Activated CD4-positive, alpha-beta T cell treated with anti-CD3 and anti-CD28 coated beads, Interleukin-10, Interleukin-2, amounts not matched to agents 100 ng/mL and 50 ng/mL, durations not matched to agents 16 hours and 8 hours (primary cell): ENCODE results near the gene FBLN2.

Source experiments
- DNase-seq: peaks from one replicate; pipeline ENCODE4 v3.0.0-alpha.2; 2020

The FBLN2 gene

DNA sequence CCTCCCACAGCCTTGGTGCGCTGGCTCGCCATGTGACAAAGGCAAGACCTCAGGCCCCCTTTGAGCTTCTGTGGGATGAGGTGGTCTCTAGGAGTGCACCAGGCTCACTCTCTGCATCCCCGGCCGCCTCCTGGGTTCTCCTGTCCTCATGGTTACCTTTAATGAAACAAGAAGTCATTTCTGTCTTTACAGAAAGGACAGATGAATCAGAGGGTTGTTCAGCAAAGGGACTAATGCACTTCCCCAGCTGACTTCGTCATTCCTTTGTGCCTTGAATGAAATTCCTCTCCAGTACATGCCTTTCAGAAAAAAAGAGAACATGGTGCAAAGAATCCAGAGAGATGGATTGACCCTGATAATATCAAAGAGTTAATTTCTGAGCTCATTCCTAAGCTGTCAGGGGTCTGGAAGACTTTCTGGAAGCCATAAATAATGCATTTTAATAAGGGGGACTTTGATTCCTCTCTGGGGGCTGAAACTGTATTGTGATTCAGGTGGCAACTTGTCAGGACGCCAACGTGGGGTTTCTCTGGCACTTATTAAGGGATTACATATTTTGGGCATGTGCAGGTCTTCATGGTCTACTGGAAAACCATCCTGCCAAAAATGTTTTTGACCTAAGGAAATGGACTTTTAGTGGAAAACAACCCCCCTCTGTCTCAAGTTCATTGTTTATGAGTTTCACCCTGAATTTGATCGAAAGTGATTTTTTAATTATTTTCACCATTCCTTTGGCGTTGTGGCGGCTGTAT is 122.7 kb downstream of the FBLN2 start:
- DNase-seq: no peak

DNA sequence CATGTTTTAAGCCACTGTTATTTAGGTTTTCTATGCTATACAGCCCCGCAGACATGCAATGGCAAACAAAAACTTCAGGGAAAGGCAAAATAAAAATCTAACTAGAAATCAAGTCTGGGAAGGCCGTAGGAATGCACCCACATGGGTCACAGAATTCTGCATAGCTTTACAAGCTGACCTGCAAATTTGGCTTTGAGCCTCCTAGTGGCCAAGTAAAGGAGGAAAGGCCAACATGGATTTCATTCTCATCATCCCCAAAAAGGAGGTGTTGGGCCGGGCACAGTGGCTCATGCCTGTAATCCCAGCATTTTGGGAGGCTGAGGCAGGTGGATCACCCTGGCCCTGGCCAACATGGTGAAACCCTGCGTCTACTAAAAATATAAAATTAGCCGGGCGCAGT is 124.3 kb downstream of the FBLN2 start:
- DNase-seq: no peak

DNA sequence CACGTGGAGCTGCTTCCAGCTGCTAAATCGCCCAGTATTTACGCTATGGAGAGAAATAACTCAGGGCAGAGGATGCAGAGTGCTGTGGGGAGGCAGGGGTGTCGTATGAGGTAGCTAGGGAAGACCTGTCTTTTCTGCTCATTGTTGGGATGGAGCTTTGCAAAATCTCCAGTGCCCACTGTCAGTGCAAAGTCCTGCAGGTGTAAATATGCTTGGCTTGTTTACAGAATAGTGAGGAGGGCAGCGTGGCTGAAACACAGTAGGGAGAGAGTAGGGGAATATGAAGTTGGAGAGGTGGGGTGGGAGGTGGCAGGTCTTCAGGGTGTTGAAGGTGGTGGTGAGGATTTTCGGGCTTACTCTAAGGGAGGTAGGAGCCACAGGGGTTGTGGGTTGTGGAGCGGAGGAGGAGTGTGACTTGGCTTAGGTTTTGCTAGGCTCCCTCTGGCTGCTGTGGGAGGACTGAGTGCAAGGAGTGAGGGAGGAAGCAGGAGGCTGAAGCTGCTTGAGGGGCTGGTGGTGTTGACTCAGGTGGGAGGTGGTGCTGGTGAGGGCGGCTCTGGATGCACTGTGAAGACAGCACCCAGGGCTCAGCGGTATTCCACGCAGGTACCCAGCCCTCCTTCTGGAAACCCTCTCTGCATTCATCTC is 125.7 kb downstream of the FBLN2 start:
- DNase-seq: no peak

DNA sequence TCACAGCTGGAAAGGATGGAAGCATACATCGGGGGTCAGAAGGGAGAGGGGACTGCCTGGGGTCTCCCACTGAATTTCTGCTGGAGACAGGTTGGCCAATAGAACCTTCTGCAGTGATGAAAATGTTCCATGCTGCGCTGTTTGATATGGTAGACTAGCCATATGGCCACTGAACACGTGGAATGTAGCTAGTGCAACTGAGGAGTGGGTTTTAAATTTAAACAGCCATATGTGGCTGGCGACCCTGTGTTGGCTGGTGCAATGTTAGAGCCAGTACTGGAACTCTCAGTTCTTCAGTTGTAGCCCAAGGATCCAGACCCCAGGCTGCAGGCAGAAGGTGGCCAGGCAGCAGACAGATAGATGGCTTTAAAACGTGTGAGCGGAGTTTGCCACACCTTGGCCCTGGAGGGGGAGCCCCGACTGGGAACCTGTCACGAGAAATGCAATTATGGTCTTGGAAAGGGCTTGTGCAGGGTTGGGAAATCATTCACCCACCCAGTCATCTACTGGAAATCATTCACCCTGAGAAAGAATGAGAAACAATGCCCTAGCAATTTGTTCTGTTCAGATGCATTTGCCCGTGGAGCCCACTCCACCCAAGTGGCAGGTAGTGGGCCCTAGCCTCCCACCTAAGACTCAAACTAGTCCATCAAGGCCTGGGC is 127.6 kb downstream of the FBLN2 start:
- no peak for DNase-seq

DNA sequence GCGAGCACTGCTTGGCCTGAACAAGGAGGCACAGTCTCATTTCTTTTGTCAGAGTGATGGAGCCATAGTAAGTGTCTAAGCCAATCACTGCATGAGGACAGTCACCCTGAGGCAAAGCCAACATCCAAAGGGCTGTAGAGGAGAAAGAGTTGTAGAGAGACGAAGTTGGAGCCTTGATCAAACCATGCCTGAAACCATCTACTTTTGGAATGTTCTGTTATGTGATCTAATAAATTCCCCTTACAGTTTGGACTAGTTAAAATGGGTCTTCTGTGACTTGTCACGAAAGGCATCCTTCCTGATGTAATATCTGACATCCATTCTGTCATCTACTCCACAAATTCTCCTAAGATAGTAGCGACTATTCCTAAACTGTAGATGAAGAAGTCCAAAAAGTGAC is 128.3 kb downstream of the FBLN2 start:
- no peak for DNase-seq

DNA sequence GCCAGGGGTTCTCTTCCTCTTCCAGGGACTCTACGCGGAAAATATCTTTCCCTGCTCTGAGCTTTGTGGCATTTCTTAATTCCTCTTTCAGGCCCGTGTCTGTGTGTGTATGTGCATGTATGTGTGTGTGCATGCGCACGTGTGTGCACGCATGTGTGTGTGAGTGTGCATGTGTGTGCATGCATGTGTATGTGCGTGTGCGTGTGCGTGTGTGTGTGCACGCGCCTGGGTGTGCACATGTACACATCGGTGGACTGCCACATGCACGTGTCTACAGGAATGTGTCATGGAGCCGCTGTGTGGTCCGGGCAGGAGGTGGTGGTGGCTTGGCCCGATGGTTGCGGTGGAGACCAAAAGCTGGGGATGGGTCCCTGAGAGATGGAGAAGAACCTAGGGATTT is 133.0 kb downstream of the FBLN2 start:
- DNase-seq: no peak

DNA sequence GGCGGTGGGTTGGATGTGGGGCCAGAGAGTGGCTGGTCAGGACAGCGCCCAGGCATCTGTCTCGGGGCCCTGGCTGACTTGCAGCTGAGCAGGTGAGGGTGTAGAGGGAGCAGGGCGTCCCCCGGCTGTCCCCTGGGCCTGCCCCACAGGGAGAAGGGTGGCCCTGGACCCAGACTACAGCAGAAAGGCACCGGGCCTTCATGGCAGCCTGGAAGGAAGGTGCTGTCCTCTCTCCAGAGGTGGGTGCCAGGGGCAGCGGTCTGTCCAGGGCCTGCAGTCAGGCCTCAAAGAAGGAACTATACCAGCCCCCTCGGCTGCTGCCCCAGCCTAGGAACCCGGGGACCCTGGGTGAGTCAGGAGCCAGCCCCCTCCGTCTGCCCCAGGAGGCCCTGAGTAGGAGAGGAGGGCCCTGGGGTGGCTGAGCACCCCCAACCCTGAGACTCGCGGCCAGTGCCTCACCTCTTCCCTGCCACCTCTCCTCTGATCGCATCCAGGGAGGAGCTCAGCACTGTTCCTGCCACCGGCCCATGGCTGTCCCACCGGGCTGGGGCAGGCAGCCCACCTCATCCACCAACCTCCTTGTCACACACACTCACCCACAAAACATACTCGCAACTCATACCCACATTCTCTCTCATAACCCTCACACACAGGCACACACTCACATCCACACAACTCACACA is 133.5 kb downstream of the FBLN2 start:
- DNase-seq: no peak

DNA sequence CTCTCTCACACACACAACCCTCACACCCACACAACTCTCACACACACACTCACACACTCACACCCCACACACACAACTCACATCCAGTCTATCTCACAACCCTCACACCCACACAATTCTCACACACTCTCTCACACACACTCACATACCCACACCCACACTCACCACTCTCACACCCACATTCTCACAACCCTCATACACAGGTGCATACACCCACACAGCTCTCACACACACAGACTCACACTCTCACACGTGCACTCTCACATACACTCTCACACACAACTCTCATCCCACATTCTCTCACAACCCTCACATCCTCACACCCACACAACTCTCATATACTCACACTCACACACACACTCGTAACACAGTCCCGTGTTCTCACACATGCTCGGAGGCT is 134.4 kb downstream of the FBLN2 start:
- no peak for DNase-seq

DNA sequence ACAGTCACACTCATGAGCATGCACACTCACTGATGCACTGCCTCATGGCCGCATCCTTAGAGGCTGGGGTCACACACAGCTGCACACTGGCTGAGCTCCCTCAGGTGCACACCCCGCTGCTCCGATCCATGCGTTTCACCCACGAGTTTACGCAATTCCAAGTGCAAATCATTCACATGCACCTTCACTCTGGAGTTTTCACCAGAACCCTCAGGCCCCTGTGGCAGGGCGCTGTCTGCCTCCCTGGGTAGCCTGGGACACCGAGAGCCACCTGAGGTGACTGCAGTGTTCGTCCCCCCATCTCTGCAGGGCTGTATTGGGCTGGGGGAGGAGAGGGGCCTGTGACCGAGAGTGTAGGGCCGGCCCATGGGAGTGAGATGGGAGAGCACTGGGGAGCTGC is 134.8 kb downstream of the FBLN2 start:
- DNase-seq: no peak

DNA sequence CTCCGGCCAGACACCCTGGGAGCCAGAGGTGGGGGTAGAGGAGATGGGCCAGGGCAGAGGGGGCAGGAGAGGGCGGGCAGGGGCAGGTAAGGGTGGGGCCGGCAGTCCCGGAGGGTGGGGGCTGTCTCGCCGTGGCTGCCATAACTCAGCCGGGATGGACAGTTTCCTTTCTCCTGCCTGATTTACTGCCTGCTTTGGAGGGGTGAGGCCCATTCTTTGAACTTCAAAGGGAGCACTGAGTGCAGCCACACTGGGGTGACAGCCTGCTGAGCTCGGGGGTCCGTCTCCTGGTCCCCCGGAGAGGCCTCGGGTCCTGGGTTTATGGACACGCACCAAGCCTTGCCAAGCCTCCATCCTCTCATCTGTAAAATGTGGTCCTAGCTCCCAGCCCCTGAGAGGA is 135.4 kb downstream of the FBLN2 start:
- no peak for DNase-seq

DNA sequence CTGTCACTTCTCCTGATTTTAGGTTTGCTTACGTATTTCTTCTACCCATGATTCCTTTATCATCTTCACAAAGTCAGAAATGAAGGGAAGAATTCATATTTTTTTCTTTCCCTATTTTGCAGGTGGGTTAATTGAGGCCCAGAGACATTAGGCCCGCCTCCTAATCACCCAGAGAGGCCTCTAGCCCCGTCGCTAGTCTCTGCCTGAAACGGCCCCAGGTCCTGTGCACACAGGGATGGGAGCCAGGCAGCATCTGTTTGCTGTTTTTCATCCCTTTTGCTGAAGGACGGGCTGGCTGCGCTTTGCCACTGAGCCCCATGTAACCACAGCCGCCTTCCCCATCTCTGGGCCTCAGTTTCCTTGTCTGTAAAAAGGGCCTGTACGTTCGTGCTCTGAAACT is 135.9 kb downstream of the FBLN2 start:
- DNase-seq: no peak

DNA sequence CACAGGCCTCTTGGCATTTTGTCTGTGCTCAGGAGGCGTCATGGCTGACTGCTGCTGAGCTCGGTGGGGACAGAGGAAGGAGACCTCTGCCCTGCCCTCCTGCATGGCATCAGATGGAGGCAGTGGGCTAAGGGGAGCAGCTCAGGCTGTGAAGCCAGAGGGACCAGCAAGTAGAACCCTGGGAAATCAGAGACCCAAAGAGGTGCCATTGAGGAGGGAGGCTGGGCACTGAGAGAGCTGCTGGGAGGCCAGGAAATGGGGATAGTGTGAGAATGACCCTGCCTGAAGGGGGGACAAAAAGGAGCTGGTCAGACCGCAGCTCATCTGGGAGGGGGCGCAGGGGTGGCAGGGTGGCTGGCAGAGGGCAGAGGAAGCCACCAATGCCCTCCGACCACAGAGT is 136.8 kb downstream of the FBLN2 start:
- DNase-seq: no peak

DNA sequence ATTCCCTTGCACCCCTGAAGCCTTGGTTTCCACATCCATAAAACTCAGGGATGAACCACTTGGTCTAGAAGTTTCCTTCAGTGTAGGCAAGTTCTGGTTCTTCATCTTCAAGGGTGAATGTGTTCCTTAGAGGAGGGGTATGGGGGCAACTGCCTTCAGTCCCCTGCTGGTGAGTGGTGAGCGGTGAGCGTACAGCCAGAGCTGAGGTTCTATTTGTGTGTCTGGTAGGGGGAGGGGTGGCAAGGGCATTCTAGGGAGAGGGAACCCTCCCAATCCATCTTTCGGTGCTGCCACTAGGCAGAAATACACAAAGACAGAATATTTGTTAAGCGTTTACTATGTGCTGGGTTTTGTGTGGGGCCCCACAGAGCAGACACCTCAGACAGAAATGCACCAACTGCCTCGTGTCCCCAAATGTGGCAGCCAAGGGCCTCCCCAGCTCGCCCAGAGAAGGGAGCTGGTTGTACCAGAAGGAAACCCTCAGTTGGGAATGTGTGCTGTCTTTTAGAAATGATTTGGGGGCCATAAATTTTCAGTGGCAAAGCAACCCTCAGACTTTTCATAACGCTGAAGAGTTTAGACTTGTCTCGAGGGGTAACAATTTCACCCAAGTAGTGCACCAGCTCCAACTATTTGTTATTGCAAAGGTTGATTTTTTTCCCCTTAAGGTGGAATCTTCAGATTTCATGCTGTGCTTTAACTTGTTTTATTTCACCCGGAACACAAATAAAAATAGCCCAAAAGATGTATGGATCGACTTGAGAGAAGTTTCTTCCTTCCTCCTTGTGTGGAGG is 137.6 kb downstream of the FBLN2 start:
- no peak for DNase-seq

DNA sequence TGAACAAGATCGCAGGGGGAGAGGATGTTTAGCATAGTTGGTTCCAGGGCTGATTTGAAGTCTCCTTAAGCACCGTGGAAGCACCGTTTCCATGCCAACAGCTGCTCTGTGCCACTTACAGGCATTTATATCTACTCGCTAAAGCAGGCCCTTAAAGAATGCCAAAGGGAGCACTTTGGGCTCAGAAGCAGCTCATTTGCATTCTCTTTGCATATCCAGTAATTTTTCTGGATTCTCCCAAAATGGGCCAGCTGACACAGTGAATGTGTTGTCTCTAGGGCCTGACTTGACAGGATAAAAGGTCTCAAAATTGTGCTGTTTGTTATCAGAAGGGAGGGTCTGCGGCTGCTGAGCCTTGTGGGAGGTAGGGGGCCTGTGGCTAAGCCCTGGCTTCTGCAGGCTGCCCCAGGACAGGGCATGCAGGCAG is 138.6 kb downstream of the FBLN2 start:
- no peak for DNase-seq
